GM06990 (cell line): ENCODE measurements around the gene RGS5.
"Not testable (repeated sequence)": the region's sequence is repeated elsewhere in the genome, so short reads cannot be mapped to it uniquely, and the experiment has no call there.

Source experiments
- DNase-seq: peaks from one replicate; pipeline ENCODE4 v3.0.0-alpha.2; 2011; ENCODE audit not compliant: insufficient read length; ENCODE audit errors: extremely low read depth
- H3K27me3 ChIP-seq: replicated peaks from 2 replicates; pipeline ENCODE4 v1.6.0; 2011; ENCODE audit warnings: low read length; ENCODE audit not compliant: control insufficient read depth, insufficient read depth
- H3K36me3 ChIP-seq: 2 replicates; pipeline ENCODE4 v1.5.1; 2011; ENCODE audit warnings: low read length; ENCODE audit not compliant: control insufficient read depth, insufficient read depth
- H3K4me3 ChIP-seq: replicated peaks from 2 replicates; pipeline ENCODE4 v1.5.1; 2011; ENCODE audit warnings: low read depth, mild to moderate bottlenecking, control low read depth, low read length
- CTCF ChIP-seq: IDR thresholded peaks from 2 replicates; pipeline ENCODE4 v1.5.1; 2011; ENCODE audit warnings: low read length, control low read depth, mild to moderate bottlenecking, inconsistent platforms; ENCODE audit not compliant: insufficient read depth, poor library complexity, severe bottlenecking

RGS5 gene

DNA sequence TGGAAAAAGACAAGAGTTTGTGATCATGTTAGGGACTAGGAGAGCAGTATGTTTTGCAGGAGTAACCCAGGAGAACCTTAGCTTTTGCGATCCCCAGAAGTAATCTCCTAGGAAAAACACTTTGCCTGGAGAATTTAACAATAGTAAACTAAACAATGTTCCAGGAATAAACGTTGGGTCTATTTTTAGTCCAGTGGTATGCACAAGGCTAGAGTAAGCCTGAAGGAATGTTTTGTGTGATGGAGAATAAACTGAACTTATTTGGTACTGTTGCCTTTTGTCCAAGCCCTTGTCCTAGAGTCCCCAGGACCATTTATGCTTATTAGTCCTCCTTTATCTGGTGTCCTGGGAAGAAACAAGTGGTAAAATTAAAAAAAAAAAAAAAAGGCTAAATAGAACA, 28.7 kb upstream of the RGS5 start:
- TF ChIP-seq CTCF = no peak
- DNase-seq = no peak
- Histone ChIP-seq H3K27me3 (no peaks in the 10 kb centered on the region), H3K4me3 (no peak overlapping the region), H3K36me3 (no peaks in the 10 kb centered on the region)

- no peak for DNase-seq
- H3K4me3 ChIP-seq = no peak overlapping the region
- H3K36me3 ChIP-seq = no peaks in the 10 kb centered on the region
- TF ChIP-seq CTCF = no peak
- H3K27me3 ChIP-seq = no peaks in the 10 kb centered on the region
Measured at GRCh38 chr1:163230827-163231226, 28.1 kb upstream of the RGS5 start.

DNA sequence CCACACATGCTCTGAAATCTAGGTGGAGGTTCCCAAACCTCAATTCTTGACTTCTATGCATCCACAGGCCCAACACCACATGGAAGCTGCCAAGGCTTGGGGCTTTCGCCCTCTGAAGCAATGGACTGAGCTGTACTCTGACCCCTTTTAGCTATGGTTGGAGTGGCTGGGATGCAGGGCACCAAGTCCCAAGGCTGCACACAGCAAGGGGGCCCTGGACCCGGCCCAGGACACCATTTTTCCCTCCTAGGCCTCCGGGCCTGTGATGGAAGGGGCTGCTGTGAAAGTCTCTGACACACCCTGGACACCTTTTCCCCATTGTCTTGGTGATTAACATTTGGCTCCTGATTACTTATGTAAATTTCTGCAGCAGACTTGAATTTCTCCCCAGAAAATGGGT, 25.6 kb upstream of the RGS5 start:
- H3K4me3 ChIP-seq, H3K36me3 ChIP-seq, DNase-seq, H3K27me3 ChIP-seq: not testable (repeated sequence)

DNA sequence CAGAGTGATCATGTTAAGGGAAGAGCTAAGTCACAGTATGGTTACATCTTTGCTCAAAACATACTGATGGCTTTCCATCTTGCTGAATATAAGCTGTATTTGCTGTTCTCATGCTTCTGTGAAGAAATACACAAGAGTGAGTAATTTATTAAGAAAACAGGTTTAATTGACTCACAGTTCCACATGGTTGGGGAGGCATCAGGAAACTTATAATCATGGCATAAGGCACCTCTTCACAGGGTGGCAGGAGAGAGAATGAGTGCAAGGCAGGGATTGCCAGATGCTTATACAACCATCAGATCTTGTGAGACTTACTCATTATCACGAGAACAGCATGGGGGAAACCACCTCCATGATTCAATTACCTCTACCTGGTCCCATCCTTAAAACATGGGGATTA, 24.4 kb upstream of the RGS5 start:
- DNase-seq = no peak
- Histone ChIP-seq H3K4me3 (no peak overlapping the region), H3K36me3 (no peaks in the 10 kb centered on the region), H3K27me3 (no peaks in the 10 kb centered on the region)
- TF ChIP-seq CTCF = no peak

- Histone ChIP-seq H3K36me3 (no peaks in the 10 kb centered on the region), H3K27me3 (no peaks in the 10 kb centered on the region), H3K4me3 (no peak overlapping the region)
- TF ChIP-seq CTCF = no peak
- no peak for DNase-seq
Measured at GRCh38 chr1:163213626-163214025, 10.9 kb upstream of the RGS5 start.

DNA sequence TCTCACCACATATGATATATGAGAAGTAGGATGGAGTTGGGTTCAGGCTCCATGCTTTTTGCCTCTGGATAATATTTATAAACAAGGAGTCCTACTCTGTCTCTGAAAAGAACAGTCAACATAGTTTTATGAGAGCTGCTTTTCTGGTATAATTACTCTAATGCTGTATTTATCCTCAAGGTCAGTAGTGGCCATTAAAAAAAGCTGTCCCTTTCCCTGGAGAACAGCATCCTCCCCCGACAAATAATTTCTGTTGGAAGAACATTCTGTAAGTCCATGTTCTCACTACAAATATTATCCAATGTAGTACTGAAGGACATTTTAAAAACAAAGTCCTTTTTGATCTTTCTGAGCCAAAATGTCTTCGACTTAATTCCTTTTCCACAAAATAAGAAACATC, 9.0 kb upstream of the RGS5 start:
- no peaks in the 10 kb centered on the region for H3K27me3 ChIP-seq
- no peaks in the 10 kb centered on the region for H3K36me3 ChIP-seq
- TF ChIP-seq CTCF = no peak
- no peak overlapping the region for H3K4me3 ChIP-seq
- no peak for DNase-seq
